Stimulated activated CD8-positive, alpha-beta memory T cell treated with anti-CD3 and anti-CD28 coated beads, Interleukin-7, amount 100 ng/mL, for 4 hours (primary cell): Measurements from ENCODE around the gene ACACB.
A peak's percentile ranks its signal among the peaks of the same experiment; 100 is the strongest.

ENCODE experiments used
- DNase-seq, 2 donors: peaks; one replicate each; pipeline ENCODE4 v3.0.0-alpha.2; 2020; ENCODE audit warnings: low read depth in 2 of 2

ACACB gene

GRCh38 chr12:109115758-109116610, at the start of gene ACACB:
Gene ACACB (plus strand): TSS chr12:109116587. CDS start chr12:109139406, 22,819 bp downstream.
- DNase-seq = no peak

- DNase-seq = no peak
Observed at GRCh38 chr12:109069307-109070271, 46.8 kb upstream of the ACACB start.

- DNase-seq = no peak
Observed at GRCh38 chr12:109074866-109075265, 41.5 kb upstream of the ACACB start.

GRCh38 chr12:109082751-109083150, 33.6 kb upstream of the ACACB start:
- no peak for DNase-seq

GRCh38 chr12:109084425-109084824, 32.0 kb upstream of the ACACB start:
- no peak for DNase-seq

GRCh38 chr12:109085590-109085989, 30.8 kb upstream of the ACACB start:
- no peak for DNase-seq

GRCh38 chr12:109087250-109087649, 29.1 kb upstream of the ACACB start:
- no peak for DNase-seq

GRCh38 chr12:109088818-109089217, 27.6 kb upstream of the ACACB start:
- no peak for DNase-seq

- DNase-seq = no peak
Observed at GRCh38 chr12:109089683-109090082, 26.7 kb upstream of the ACACB start.

GRCh38 chr12:109092497-109093021, 23.8 kb upstream of the ACACB start:
- no peak for DNase-seq

- DNase-seq = peak; percentile 93 to 94
Observed at GRCh38 chr12:109093022-109093918, 23.1 kb upstream of the ACACB start, which contains the start of gene ALKBH2. Gene ALKBH2 (minus strand): TSS chr12:109093472. CDS start chr12:109092786, 686 bp downstream.

- DNase-seq = no peak
Observed at GRCh38 chr12:109097140-109097434, 19.3 kb upstream of the ACACB start.

GRCh38 chr12:109097435-109098182, 18.8 kb upstream of the ACACB start, which contains the start of gene UNG:
Gene UNG (plus strand): TSS chr12:109097597. CDS start chr12:109097680, 83 bp downstream.
- peak; percentile 94 to 95 for DNase-seq

- DNase-seq = no peak
Observed at GRCh38 chr12:109098183-109098604, 18.2 kb upstream of the ACACB start.

GRCh38 chr12:109098651-109099050, 17.7 kb upstream of the ACACB start:
- DNase-seq = no peak

GRCh38 chr12:109099431-109100020, 16.9 kb upstream of the ACACB start:
- no peak for DNase-seq

- DNase-seq = no peak
Observed at GRCh38 chr12:109100741-109101140, 15.6 kb upstream of the ACACB start.

GRCh38 chr12:109102491-109102890, 13.9 kb upstream of the ACACB start:
- DNase-seq = no peak

GRCh38 chr12:109105176-109105575, 11.2 kb upstream of the ACACB start:
- no peak for DNase-seq
